Measurements from ENCODE around the gene WDR20.
"Not testable (repeated sequence)": the region's sequence is repeated elsewhere in the genome, so short reads cannot be mapped to it uniquely, and the experiment has no call there.

WDR20 gene

GRCh38 chr14:102126807-102127455 is 12.8 kb upstream of the WDR20 start:
- no peaks in the 10 kb centered on the region for H3K27me3 ChIP-seq (ENCODE audit: control insufficient read depth in 5 of 5, insufficient read depth in 4 of 5, low read length in 5 of 5)
- H3K27ac ChIP-seq (ENCODE audit: low read depth, low read length), result no peak overlapping the region
- peaks cover 0 to 1% (median 0%) of the 10 kb centered on the region in 5 donors for H3K4me1 ChIP-seq (ENCODE audit: control insufficient read depth in 5 of 5, insufficient read depth in 5 of 5, low read length in 5 of 5)
- H3K9ac ChIP-seq (ENCODE audit: low read length in 5 of 5), result no peak overlapping the region
- H3K9me3 ChIP-seq (ENCODE audit: control insufficient read depth in 5 of 5, low read length in 5 of 5), result no peaks in the 10 kb centered on the region
- peaks cover 0 to 4% (median 3%) of the 10 kb centered on the region in 5 donors for H3K36me3 ChIP-seq (ENCODE audit: control insufficient read depth in 5 of 5, insufficient read depth in 5 of 5, low read length in 5 of 5)
- H3K4me3 ChIP-seq (ENCODE audit: low read depth in 1 of 5, low read length in 5 of 5), result no peak overlapping the region

- Histone ChIP-seq H3K4me3 (ENCODE audit: low read depth in 1 of 5, low read length in 5 of 5) (no peak overlapping the region), H3K36me3 (ENCODE audit: control insufficient read depth in 5 of 5, insufficient read depth in 5 of 5, low read length in 5 of 5) (peaks cover 0 to 5% (median 4%) of the 10 kb centered on the region in 5 donors), H3K4me1 (ENCODE audit: control insufficient read depth in 5 of 5, insufficient read depth in 5 of 5, low read length in 5 of 5) (no peaks in the 10 kb centered on the region), H3K27ac (ENCODE audit: low read depth, low read length) (no peak overlapping the region), H3K9me3 (ENCODE audit: control insufficient read depth in 5 of 5, low read length in 5 of 5) (no peaks in the 10 kb centered on the region), H3K9ac (ENCODE audit: low read length in 5 of 5) (no peak overlapping the region), H3K27me3 (ENCODE audit: control insufficient read depth in 5 of 5, insufficient read depth in 4 of 5, low read length in 5 of 5) (no peaks in the 10 kb centered on the region)
Observed at GRCh38 chr14:102131741-102132140, 8.0 kb upstream of the WDR20 start.

GRCh38 chr14:102134021-102134420 is 5.7 kb upstream of the WDR20 start:
- H3K9ac ChIP-seq (ENCODE audit: low read length in 5 of 5); H3K27me3 ChIP-seq (ENCODE audit: control insufficient read depth in 5 of 5, insufficient read depth in 4 of 5, low read length in 5 of 5); H3K36me3 ChIP-seq (ENCODE audit: control insufficient read depth in 5 of 5, insufficient read depth in 5 of 5, low read length in 5 of 5); H3K9me3 ChIP-seq (ENCODE audit: control insufficient read depth in 5 of 5, low read length in 5 of 5); H3K4me3 ChIP-seq (ENCODE audit: low read depth in 1 of 5, low read length in 5 of 5); H3K27ac ChIP-seq (ENCODE audit: low read depth, low read length); H3K4me1 ChIP-seq (ENCODE audit: control insufficient read depth in 5 of 5, insufficient read depth in 5 of 5, low read length in 5 of 5): not testable (repeated sequence)

GRCh38 chr14:102134719-102135118 is 5.0 kb upstream of the WDR20 start:
- not testable (repeated sequence) for H3K36me3 ChIP-seq (ENCODE audit: control insufficient read depth in 5 of 5, insufficient read depth in 5 of 5, low read length in 5 of 5); H3K27me3 ChIP-seq (ENCODE audit: control insufficient read depth in 5 of 5, insufficient read depth in 4 of 5, low read length in 5 of 5)

GRCh38 chr14:102135456-102135855 is 4.2 kb upstream of the WDR20 start:
- H3K27me3 ChIP-seq (ENCODE audit: control insufficient read depth in 5 of 5, insufficient read depth in 4 of 5, low read length in 5 of 5); H3K9me3 ChIP-seq (ENCODE audit: control insufficient read depth in 5 of 5, low read length in 5 of 5); H3K36me3 ChIP-seq (ENCODE audit: control insufficient read depth in 5 of 5, insufficient read depth in 5 of 5, low read length in 5 of 5); H3K9ac ChIP-seq (ENCODE audit: low read length in 5 of 5); H3K27ac ChIP-seq (ENCODE audit: low read depth, low read length); H3K4me3 ChIP-seq (ENCODE audit: low read depth in 1 of 5, low read length in 5 of 5): not testable (repeated sequence)
- H3K4me1 ChIP-seq (ENCODE audit: control insufficient read depth in 5 of 5, insufficient read depth in 5 of 5, low read length in 5 of 5), result peaks cover 0 to 13% (median 11%) of the 10 kb centered on the region in 5 donors

More at GRCh38 chr14:102134719-102135118, 5.0 kb upstream of the WDR20 start:
- H3K4me1 ChIP-seq (ENCODE audit: control insufficient read depth in 5 of 5, insufficient read depth in 5 of 5, low read length in 5 of 5), result peaks cover 0 to 11% (median 10%) of the 10 kb centered on the region in 5 donors
- not testable (repeated sequence) for H3K27ac ChIP-seq (ENCODE audit: low read depth, low read length); H3K4me3 ChIP-seq (ENCODE audit: low read depth in 1 of 5, low read length in 5 of 5); H3K9me3 ChIP-seq (ENCODE audit: control insufficient read depth in 5 of 5, low read length in 5 of 5); H3K9ac ChIP-seq (ENCODE audit: low read length in 5 of 5)

GRCh38 chr14:102138535-102138934 is 1.2 kb upstream of the WDR20 start:
- Histone ChIP-seq H3K36me3 (ENCODE audit: control insufficient read depth in 5 of 5, insufficient read depth in 5 of 5, low read length in 5 of 5) (peaks cover 0 to 4% (median 2%) of the 10 kb centered on the region in 5 donors), H3K4me1 (ENCODE audit: control insufficient read depth in 5 of 5, insufficient read depth in 5 of 5, low read length in 5 of 5) (peaks cover 0 to 28% (median 23%) of the 10 kb centered on the region in 5 donors), H3K9ac (ENCODE audit: low read length in 5 of 5) (peak overlapping the region in 4 of 5 donors; percentile 72 to 98 (median 86)), H3K4me3 (ENCODE audit: low read depth in 1 of 5, low read length in 5 of 5) (peak overlapping the region; percentile 80 to 99 (median 99)), H3K27me3 (ENCODE audit: control insufficient read depth in 5 of 5, insufficient read depth in 4 of 5, low read length in 5 of 5) (no peaks in the 10 kb centered on the region), H3K9me3 (ENCODE audit: control insufficient read depth in 5 of 5, low read length in 5 of 5) (no peaks in the 10 kb centered on the region), H3K27ac (ENCODE audit: low read depth, low read length) (no peak overlapping the region)

- Histone ChIP-seq H3K27ac (ENCODE audit: low read depth, low read length) (peak overlapping the region; percentile 88), H3K9me3 (ENCODE audit: control insufficient read depth in 5 of 5, low read length in 5 of 5) (no peaks in the 10 kb centered on the region), H3K4me3 (ENCODE audit: low read depth in 1 of 5, low read length in 5 of 5) (peak overlapping the region; percentile 80 to 99 (median 99)), H3K36me3 (ENCODE audit: control insufficient read depth in 5 of 5, insufficient read depth in 5 of 5, low read length in 5 of 5) (peaks cover 0 to 4% (median 0%) of the 10 kb centered on the region in 5 donors), H3K9ac (ENCODE audit: low read length in 5 of 5) (peak overlapping the region in 4 of 5 donors; percentile 72 to 98 (median 86)), H3K4me1 (ENCODE audit: control insufficient read depth in 5 of 5, insufficient read depth in 5 of 5, low read length in 5 of 5) (peaks cover 0 to 28% (median 23%) of the 10 kb centered on the region in 5 donors), H3K27me3 (ENCODE audit: control insufficient read depth in 5 of 5, insufficient read depth in 4 of 5, low read length in 5 of 5) (no peaks in the 10 kb centered on the region)
Observed at GRCh38 chr14:102138961-102139285, 774 bp upstream of the WDR20 start.

- Histone ChIP-seq H3K27ac (ENCODE audit: low read depth, low read length) (peak overlapping the region; percentile 88), H3K9me3 (ENCODE audit: control insufficient read depth in 5 of 5, low read length in 5 of 5) (no peaks in the 10 kb centered on the region), H3K27me3 (ENCODE audit: control insufficient read depth in 5 of 5, insufficient read depth in 4 of 5, low read length in 5 of 5) (no peaks in the 10 kb centered on the region), H3K4me1 (ENCODE audit: control insufficient read depth in 5 of 5, insufficient read depth in 5 of 5, low read length in 5 of 5) (peaks cover 0 to 29% (median 23%) of the 10 kb centered on the region in 5 donors), H3K36me3 (ENCODE audit: control insufficient read depth in 5 of 5, insufficient read depth in 5 of 5, low read length in 5 of 5) (peaks cover 0 to 4% (median 0%) of the 10 kb centered on the region in 5 donors), H3K4me3 (ENCODE audit: low read depth in 1 of 5, low read length in 5 of 5) (peak overlapping the region; percentile 93 to 99 (median 99)), H3K9ac (ENCODE audit: low read length in 5 of 5) (peak overlapping the region; percentile 84 to 98 (median 96))
Observed at GRCh38 chr14:102140027-102140749, 491 bp downstream of the WDR20 start.

GRCh38 chr14:102140750-102141145 is 1.1 kb downstream of the WDR20 start:
- peak overlapping the region; percentile 88 for H3K27ac ChIP-seq (ENCODE audit: low read depth, low read length)
- H3K9ac ChIP-seq (ENCODE audit: low read length in 5 of 5), result peak overlapping the region; percentile 81 to 98 (median 96)

GRCh38 chr14:102141797-102142196 is 2.1 kb downstream of the WDR20 start:
- no peaks in the 10 kb centered on the region for H3K27me3 ChIP-seq (ENCODE audit: control insufficient read depth in 5 of 5, insufficient read depth in 4 of 5, low read length in 5 of 5)
- peak overlapping the region in 1 of 5 donors; percentile 99 for H3K4me3 ChIP-seq (ENCODE audit: low read depth in 1 of 5, low read length in 5 of 5)
- peaks cover 1 to 29% (median 23%) of the 10 kb centered on the region in 5 donors for H3K4me1 ChIP-seq (ENCODE audit: control insufficient read depth in 5 of 5, insufficient read depth in 5 of 5, low read length in 5 of 5)
- H3K36me3 ChIP-seq (ENCODE audit: control insufficient read depth in 5 of 5, insufficient read depth in 5 of 5, low read length in 5 of 5), result peaks cover 0 to 4% (median 0%) of the 10 kb centered on the region in 5 donors
- no peak overlapping the region for H3K27ac ChIP-seq (ENCODE audit: low read depth, low read length)
- H3K9ac ChIP-seq (ENCODE audit: low read length in 5 of 5), result peak overlapping the region in 1 of 5 donors; percentile 93
- no peaks in the 10 kb centered on the region for H3K9me3 ChIP-seq (ENCODE audit: control insufficient read depth in 5 of 5, low read length in 5 of 5)

More at GRCh38 chr14:102140750-102141145, 1.1 kb downstream of the WDR20 start:
- Histone ChIP-seq H3K36me3 (ENCODE audit: control insufficient read depth in 5 of 5, insufficient read depth in 5 of 5, low read length in 5 of 5) (peaks cover 0 to 4% (median 0%) of the 10 kb centered on the region in 5 donors), H3K27me3 (ENCODE audit: control insufficient read depth in 5 of 5, insufficient read depth in 4 of 5, low read length in 5 of 5) (no peaks in the 10 kb centered on the region), H3K9me3 (ENCODE audit: control insufficient read depth in 5 of 5, low read length in 5 of 5) (no peaks in the 10 kb centered on the region), H3K4me1 (ENCODE audit: control insufficient read depth in 5 of 5, insufficient read depth in 5 of 5, low read length in 5 of 5) (peaks cover 0 to 29% (median 23%) of the 10 kb centered on the region in 5 donors), H3K4me3 (ENCODE audit: low read depth in 1 of 5, low read length in 5 of 5) (peak overlapping the region; percentile 93 to 99 (median 99))
